HEK293 (cell line): Measurements from ENCODE around the gene SURF2.

Experiments
- CTCF ChIA-PET: fragments of 350-600 bp; formaldehyde crosslinking; extraction: SDS; loops from one replicate; lab custom pipeline; 2021; ENCODE audit warnings: antibody characterized with exemption; lab: Yijun Ruan, JAX
- POLR2A ChIA-PET: fragments of 300-600 bp; formaldehyde crosslinking; extraction: SDS; loops from one replicate; lab custom pipeline; 2020; ENCODE audit warnings: antibody characterized with exemption, inconsistent platforms; lab: Yijun Ruan, JAX
- H3K27ac ChIP-seq: fragments of 200-500 bp; sonication (Bioruptor generic); 2 replicates; pipeline ENCODE4 v1.5.1; 2014; ENCODE audit warnings: low read depth, low read length, control low read depth, inconsistent platforms; ENCODE audit errors: extremely low read depth
- H3K36me3 ChIP-seq, 2 experiments: fragments of 200-500 bp in 1 of 2; sonication (Bioruptor generic) in 1 of 2; 1 replicate in 1 of 2; 2 replicates in 1 of 2; pipeline ENCODE4 v1.5.1; 2014 to 2017; ENCODE audit warnings: inconsistent platforms in 2 of 2, low read length in 2 of 2; ENCODE audit not compliant: control insufficient read depth in 2 of 2, insufficient read depth in 1 of 2
- H3K4me1 ChIP-seq: fragments of 200-500 bp; sonication (Bioruptor generic); 2 replicates; pipeline ENCODE4 v1.5.1; 2014; ENCODE audit warnings: mild to moderate bottlenecking, low read length, inconsistent platforms; ENCODE audit not compliant: control insufficient read depth, insufficient read depth
- H3K4me3 ChIP-seq: 2 replicates; pipeline ENCODE4 v1.5.1; 2011; ENCODE audit warnings: low read depth, mild to moderate bottlenecking, control low read depth, low read length, moderate library complexity
- H3K9me3 ChIP-seq: fragments of 200-500 bp; sonication (Bioruptor generic); 2 replicates; pipeline ENCODE4 v1.5.1; 2014; ENCODE audit warnings: low read depth, low read length, inconsistent platforms; ENCODE audit not compliant: control insufficient read depth, insufficient read depth
- BCL11A ChIP-seq: fragments of 450-650 bp; formaldehyde crosslinking; IDR thresholded peaks from 2 replicates; pipeline ENCODE4 v1.5.1; 2016; ENCODE audit warnings: low read depth, missing biosample characterization, missing genetic modification characterization
- EGR2 ChIP-seq: fragments of 450-650 bp; formaldehyde crosslinking; IDR thresholded peaks from 2 replicates; pipeline ENCODE4 v1.5.1; 2016; ENCODE audit warnings: low read depth, missing biosample characterization, missing genetic modification characterization
- FEZF1 ChIP-seq: fragments of 450-650 bp; formaldehyde crosslinking; IDR thresholded peaks from 2 replicates; pipeline ENCODE4 v1.5.1; 2016; ENCODE audit warnings: missing biosample characterization, missing genetic modification characterization
- OSR2 ChIP-seq: fragments of 450-650 bp; formaldehyde crosslinking; IDR thresholded peaks from 2 replicates; pipeline ENCODE4 v1.5.1; 2016; ENCODE audit warnings: missing biosample characterization, missing genetic modification characterization
- SALL2 ChIP-seq: fragments of 450-650 bp; formaldehyde crosslinking; IDR thresholded peaks from 2 replicates; pipeline ENCODE4 v1.5.0; 2017; ENCODE audit warnings: missing biosample characterization, mild to moderate bottlenecking, missing genetic modification characterization, borderline replicate concordance
- SP2 ChIP-seq: fragments of 450-650 bp; formaldehyde crosslinking; IDR thresholded peaks from 2 replicates; pipeline ENCODE4 v1.5.1; 2016; ENCODE audit warnings: missing biosample characterization, missing genetic modification characterization
- ZBTB20 ChIP-seq: fragments of 450-650 bp; formaldehyde crosslinking; IDR thresholded peaks from 2 replicates; pipeline ENCODE4 v1.5.1; 2016; ENCODE audit warnings: missing biosample characterization, missing genetic modification characterization
- ZEB2 ChIP-seq: fragments of 450-650 bp; formaldehyde crosslinking; IDR thresholded peaks from 2 replicates; pipeline ENCODE4 v1.5.1; 2016; ENCODE audit warnings: missing biosample characterization, missing genetic modification characterization
- ZFHX2 ChIP-seq: fragments of 450-650 bp; formaldehyde crosslinking; conservative IDR thresholded peaks from 2 replicates; pipeline ENCODE4 v1.5.1; 2016; ENCODE audit warnings: missing biosample characterization, missing genetic modification characterization
- ZNF132 ChIP-seq: fragments of 450-650 bp; formaldehyde crosslinking; IDR thresholded peaks from 2 replicates; pipeline ENCODE4 v1.5.1; 2017; ENCODE audit warnings: missing biosample characterization, missing genetic modification characterization, borderline replicate concordance
- ZNF175 ChIP-seq: fragments of 450-650 bp; formaldehyde crosslinking; IDR thresholded peaks from 2 replicates; pipeline ENCODE4 v1.5.1; 2016; ENCODE audit warnings: missing biosample characterization, missing genetic modification characterization
- ZNF221 ChIP-seq: fragments of 450-650 bp; formaldehyde crosslinking; IDR thresholded peaks from 2 replicates; pipeline ENCODE4 v1.5.1; 2017; ENCODE audit warnings: missing biosample characterization, missing genetic modification characterization, borderline replicate concordance
- ZNF266 ChIP-seq: fragments of 450-650 bp; formaldehyde crosslinking; IDR thresholded peaks from 2 replicates; pipeline ENCODE4 v1.5.1; 2016; ENCODE audit warnings: missing biosample characterization, missing genetic modification characterization, low read depth
- ZNF292 ChIP-seq: fragments of 450-650 bp; formaldehyde crosslinking; IDR thresholded peaks from 2 replicates; pipeline ENCODE4 v1.5.1; 2016; ENCODE audit warnings: low read depth, missing biosample characterization, missing genetic modification characterization, borderline replicate concordance
- ZNF311 ChIP-seq: fragments of 450-650 bp; formaldehyde crosslinking; IDR thresholded peaks from 2 replicates; pipeline ENCODE4 v1.5.1; 2017; ENCODE audit warnings: missing biosample characterization, missing genetic modification characterization, borderline replicate concordance
- ZNF335 ChIP-seq: fragments of 450-650 bp; formaldehyde crosslinking; conservative IDR thresholded peaks from 2 replicates; pipeline ENCODE4 v1.5.1; 2016; ENCODE audit warnings: missing biosample characterization, missing genetic modification characterization
- ZNF433 ChIP-seq: fragments of 450-650 bp; formaldehyde crosslinking; IDR thresholded peaks from 2 replicates; pipeline ENCODE4 v1.5.1; 2016; ENCODE audit warnings: missing biosample characterization, missing genetic modification characterization, low read depth
- ZNF529 ChIP-seq: fragments of 450-650 bp; formaldehyde crosslinking; IDR thresholded peaks from 2 replicates; pipeline ENCODE4 v1.5.1; 2017; ENCODE audit warnings: missing genetic modification characterization, missing biosample characterization; ENCODE audit not compliant: insufficient replicate concordance
- ZNF549 ChIP-seq: fragments of 450-650 bp; IDR thresholded peaks from 2 replicates; pipeline ENCODE4 v1.5.1; 2018; ENCODE audit warnings: missing biosample characterization, missing genetic modification characterization, mild to moderate bottlenecking, inconsistent platforms, moderate library complexity
- ZNF571 ChIP-seq: fragments of 450-650 bp; formaldehyde crosslinking; IDR thresholded peaks from 2 replicates; pipeline ENCODE4 v1.5.0; 2017; ENCODE audit warnings: missing biosample characterization, missing genetic modification characterization
- ZNF747 ChIP-seq: fragments of 450-650 bp; formaldehyde crosslinking; IDR thresholded peaks from 2 replicates; pipeline ENCODE4 v1.5.1; 2016; ENCODE audit warnings: missing biosample characterization, missing genetic modification characterization
- ZSCAN16 ChIP-seq: fragments of 450-650 bp; formaldehyde crosslinking; IDR thresholded peaks from 2 replicates; pipeline ENCODE4 v1.5.1; 2016; ENCODE audit warnings: missing biosample characterization, missing genetic modification characterization
- TF ChIP-seq, protein P1 (sequence below): fragments of 450-650 bp; formaldehyde crosslinking; IDR thresholded peaks from 2 replicates; pipeline ENCODE4 v1.5.1; 2016; ENCODE audit warnings: missing biosample characterization, missing genetic modification characterization, low read depth
- TF ChIP-seq, protein P2 (sequence below): IDR thresholded peaks from 2 replicates; pipeline ENCODE4 v1.6.1; 2011; ENCODE audit warnings: mild to moderate bottlenecking, low read depth, low read length, borderline replicate concordance
- TF ChIP-seq, protein P3 (sequence below): fragments of 450-650 bp; formaldehyde crosslinking; IDR thresholded peaks from 2 replicates; pipeline ENCODE4 v1.5.1; 2016; ENCODE audit warnings: missing biosample characterization, missing genetic modification characterization
- TF ChIP-seq, protein P4 (sequence below): sonication (generic); formaldehyde crosslinking; IDR thresholded peaks from 2 replicates; pipeline ENCODE4 v1.8.1; 2022; ENCODE audit warnings: mild to moderate bottlenecking, moderate library complexity, missing genetic modification reagents

SURF2 gene

DNA sequence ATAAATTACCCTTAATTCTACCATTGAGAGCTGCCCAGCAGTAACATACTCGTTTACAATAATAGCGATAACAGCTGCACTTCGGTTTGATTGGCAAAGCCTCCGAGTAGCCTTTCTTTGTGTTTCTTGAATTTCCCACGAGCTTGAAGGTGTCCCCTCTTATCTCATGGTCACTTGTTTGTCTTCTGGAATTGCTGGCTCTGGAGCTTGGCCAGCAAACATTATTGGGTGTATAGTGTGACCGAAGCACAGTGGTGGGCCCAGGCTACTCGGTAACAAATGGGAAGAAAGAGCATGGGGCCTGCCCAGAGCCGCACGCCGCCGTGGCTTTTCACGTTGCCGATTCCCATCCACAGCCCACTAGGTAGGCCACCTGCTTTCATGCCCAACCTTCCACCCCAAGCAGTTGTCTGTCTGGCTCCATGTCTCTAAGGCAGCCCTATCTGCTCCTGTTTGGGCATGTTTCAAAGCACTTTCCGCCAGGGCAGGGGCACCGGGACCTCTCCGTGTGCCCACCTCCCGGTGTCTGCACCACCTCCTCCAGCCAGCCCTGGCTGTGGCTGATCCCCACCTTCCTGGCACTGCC, 28.5 kb downstream of the SURF2 start:
- ChIA-PET CTCF (interaction anchor here (0.6 kb wide), 1 partner anchor 721 kb away, joined by 3 read pairs; no protein-coding TSS in a partner anchor), POLR2A (interaction anchor here (1.2 kb wide), 1 partner anchor 10 kb away, joined by 3 read pairs; no protein-coding TSS in a partner anchor)
- TF ChIP-seq ZSCAN16 (tag by site-specific recombination) (no peak), SALL2 (tag by site-specific recombination) (no peak), ZNF266 (tag by site-specific recombination) (no peak), OSR2 (tag by site-specific recombination) (no peak), ZNF132 (tag by site-specific recombination) (no peak), FEZF1 (tag by site-specific recombination) (no peak), BCL11A (no peak), ZNF529 (tag by site-specific recombination) (no peak), ZNF221 (tag by site-specific recombination) (no peak), ZNF311 (tag by site-specific recombination) (no peak)
- TF ChIP-seq, protein P1, sequence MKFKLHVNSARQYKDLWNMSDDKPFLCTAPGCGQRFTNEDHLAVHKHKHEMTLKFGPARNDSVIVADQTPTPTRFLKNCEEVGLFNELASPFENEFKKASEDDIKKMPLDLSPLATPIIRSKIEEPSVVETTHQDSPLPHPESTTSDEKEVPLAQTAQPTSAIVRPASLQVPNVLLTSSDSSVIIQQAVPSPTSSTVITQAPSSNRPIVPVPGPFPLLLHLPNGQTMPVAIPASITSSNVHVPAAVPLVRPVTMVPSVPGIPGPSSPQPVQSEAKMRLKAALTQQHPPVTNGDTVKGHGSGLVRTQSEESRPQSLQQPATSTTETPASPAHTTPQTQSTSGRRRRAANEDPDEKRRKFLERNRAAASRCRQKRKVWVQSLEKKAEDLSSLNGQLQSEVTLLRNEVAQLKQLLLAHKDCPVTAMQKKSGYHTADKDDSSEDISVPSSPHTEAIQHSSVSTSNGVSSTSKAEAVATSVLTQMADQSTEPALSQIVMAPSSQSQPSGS (tag by site-specific recombination) = no peak
- TF ChIP-seq, protein P2, sequence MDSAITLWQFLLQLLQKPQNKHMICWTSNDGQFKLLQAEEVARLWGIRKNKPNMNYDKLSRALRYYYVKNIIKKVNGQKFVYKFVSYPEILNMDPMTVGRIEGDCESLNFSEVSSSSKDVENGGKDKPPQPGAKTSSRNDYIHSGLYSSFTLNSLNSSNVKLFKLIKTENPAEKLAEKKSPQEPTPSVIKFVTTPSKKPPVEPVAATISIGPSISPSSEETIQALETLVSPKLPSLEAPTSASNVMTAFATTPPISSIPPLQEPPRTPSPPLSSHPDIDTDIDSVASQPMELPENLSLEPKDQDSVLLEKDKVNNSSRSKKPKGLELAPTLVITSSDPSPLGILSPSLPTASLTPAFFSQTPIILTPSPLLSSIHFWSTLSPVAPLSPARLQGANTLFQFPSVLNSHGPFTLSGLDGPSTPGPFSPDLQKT = no peak
- H3K36me3 ChIP-seq = no peaks in the 10 kb centered on the region
- H3K9me3 ChIP-seq = no peaks in the 10 kb centered on the region
- H3K4me1 ChIP-seq = no peaks in the 10 kb centered on the region
- H3K27ac ChIP-seq = no peak overlapping the region
- H3K4me3 ChIP-seq = no peak overlapping the region

DNA sequence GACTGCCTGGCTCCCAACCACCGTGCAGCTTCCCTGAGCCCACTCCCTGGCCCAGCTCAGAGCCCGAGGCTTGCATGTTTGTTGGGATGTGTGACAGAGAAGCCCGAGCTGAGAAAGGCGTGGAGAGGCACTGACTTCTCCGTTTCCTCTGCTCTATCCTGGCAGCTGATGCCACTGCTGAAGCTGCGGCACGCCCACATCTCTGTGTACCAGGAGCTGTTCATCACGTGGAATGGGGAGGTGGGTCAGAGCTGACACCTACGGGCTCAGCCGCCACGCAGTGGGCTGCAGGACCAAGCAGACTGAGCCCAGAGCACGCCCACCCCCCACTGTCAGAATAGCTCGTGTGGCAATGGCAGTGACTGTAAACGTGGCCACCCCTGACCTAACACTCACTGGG, 29.1 kb downstream of the SURF2 start:
- no peak for TF ChIP-seq ZNF292 (tag by site-specific recombination)
- no peak for TF ChIP-seq ZBTB20 (tag by site-specific recombination)
- peak; percentile 72 for TF ChIP-seq EGR2 (tag by site-specific recombination)
- peak; percentile 76 for TF ChIP-seq ZFHX2 (tag by site-specific recombination)
- H3K4me3 ChIP-seq = no peak overlapping the region
- H3K4me1 ChIP-seq = no peaks in the 10 kb centered on the region
- no peaks in the 10 kb centered on the region for H3K36me3 ChIP-seq
- POLR2A ChIA-PET = interaction anchor here (0.6 to 1.2 kb wide), 2 partner anchors 10 to 97 kb away, joined by 3 to 5 read pairs; no protein-coding TSS in a partner anchor
- H3K9me3 ChIP-seq = no peaks in the 10 kb centered on the region
- CTCF ChIA-PET = no interaction called here
- no peak overlapping the region for H3K27ac ChIP-seq

DNA sequence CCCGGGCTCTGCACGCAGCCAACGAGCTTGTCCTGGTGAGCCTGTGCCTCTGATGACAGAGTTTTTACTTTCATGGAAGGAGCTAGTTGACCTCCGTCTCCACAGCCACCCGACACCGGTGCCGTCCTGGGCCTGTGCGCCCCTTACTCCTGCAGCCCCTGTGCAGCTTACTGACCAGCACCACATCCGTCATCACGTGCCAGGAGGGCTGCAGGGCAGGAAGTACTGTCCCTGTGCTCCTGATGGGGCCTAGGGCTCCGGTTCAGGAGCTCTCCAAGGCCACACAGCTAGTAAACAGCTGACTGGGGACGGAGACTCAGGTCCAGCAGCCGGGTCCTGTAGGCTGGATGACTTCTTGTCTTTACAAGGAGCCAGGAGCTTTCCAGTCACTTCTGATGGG, 30.0 kb downstream of the SURF2 start:
- no peak overlapping the region for H3K4me3 ChIP-seq
- H3K36me3 ChIP-seq = no peaks in the 10 kb centered on the region
- POLR2A ChIA-PET = interaction anchor here (1.4 kb wide), 1 partner anchor 13 kb away, joined by 3 read pairs; no protein-coding TSS in a partner anchor
- H3K27ac ChIP-seq = no peak overlapping the region
- H3K4me1 ChIP-seq = no peaks in the 10 kb centered on the region
- CTCF ChIA-PET = interaction anchor here (0.6 to 1.2 kb wide), 2 partner anchors 11 to 608 kb away, joined by 3 to 4 read pairs; no protein-coding TSS in a partner anchor
- H3K9me3 ChIP-seq = no peaks in the 10 kb centered on the region
- no peak for TF ChIP-seq ZNF175 (tag by site-specific recombination)
- no peak for TF ChIP-seq FEZF1 (tag by site-specific recombination)
- TF ChIP-seq SP2 (tag by site-specific recombination) = no peak
- TF ChIP-seq, protein P3, sequence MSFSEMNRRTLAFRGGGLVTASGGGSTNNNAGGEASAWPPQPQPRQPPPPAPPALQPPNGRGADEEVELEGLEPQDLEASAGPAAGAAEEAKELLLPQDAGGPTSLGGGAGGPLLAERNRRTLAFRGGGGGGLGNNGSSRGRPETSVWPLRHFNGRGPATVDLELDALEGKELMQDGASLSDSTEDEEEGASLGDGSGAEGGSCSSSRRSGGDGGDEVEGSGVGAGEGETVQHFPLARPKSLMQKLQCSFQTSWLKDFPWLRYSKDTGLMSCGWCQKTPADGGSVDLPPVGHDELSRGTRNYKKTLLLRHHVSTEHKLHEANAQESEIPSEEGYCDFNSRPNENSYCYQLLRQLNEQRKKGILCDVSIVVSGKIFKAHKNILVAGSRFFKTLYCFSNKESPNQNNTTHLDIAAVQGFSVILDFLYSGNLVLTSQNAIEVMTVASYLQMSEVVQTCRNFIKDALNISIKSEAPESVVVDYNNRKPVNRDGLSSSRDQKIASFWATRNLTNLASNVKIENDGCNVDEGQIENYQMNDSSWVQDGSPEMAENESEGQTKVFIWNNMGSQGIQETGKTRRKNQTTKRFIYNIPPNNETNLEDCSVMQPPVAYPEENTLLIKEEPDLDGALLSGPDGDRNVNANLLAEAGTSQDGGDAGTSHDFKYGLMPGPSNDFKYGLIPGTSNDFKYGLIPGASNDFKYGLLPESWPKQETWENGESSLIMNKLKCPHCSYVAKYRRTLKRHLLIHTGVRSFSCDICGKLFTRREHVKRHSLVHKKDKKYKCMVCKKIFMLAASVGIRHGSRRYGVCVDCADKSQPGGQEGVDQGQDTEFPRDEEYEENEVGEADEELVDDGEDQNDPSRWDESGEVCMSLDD (tag by site-specific recombination) = no peak
- no peak for TF ChIP-seq ZEB2 (tag by site-specific recombination)
- no peak for TF ChIP-seq ZNF747
- TF ChIP-seq, protein P4, sequence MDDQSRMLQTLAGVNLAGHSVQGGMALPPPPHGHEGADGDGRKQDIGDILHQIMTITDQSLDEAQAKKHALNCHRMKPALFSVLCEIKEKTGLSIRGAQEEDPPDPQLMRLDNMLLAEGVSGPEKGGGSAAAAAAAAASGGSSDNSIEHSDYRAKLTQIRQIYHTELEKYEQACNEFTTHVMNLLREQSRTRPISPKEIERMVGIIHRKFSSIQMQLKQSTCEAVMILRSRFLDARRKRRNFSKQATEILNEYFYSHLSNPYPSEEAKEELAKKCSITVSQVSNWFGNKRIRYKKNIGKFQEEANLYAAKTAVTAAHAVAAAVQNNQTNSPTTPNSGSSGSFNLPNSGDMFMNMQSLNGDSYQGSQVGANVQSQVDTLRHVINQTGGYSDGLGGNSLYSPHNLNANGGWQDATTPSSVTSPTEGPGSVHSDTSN (CRISPR knock-in tag) = no peak
- no peak for TF ChIP-seq ZNF549
- no peak for TF ChIP-seq ZNF335 (tag by site-specific recombination)
- TF ChIP-seq ZNF433 (tag by site-specific recombination) = no peak
- TF ChIP-seq ZNF132 (tag by site-specific recombination) = no peak
- TF ChIP-seq ZNF571 = no peak
